Measurements from ENCODE around the gene PYY.

The PYY gene

GRCh38 chr17:43912635-43913304 lies 41.0 kb downstream of the PYY start:
- DNase-seq: no peak

- DNase-seq: no peak
Observed at GRCh38 chr17:43911904-43912303, 41.8 kb downstream of the PYY start.

- no peak for DNase-seq
Observed at GRCh38 chr17:43909537-43910231, 44.1 kb downstream of the PYY start.

- peak; percentile 65 for DNase-seq
Observed at GRCh38 chr17:43907998-43908721, 45.6 kb downstream of the PYY start.

GRCh38 chr17:43907425-43907981 lies 46.2 kb downstream of the PYY start, which contains the start of gene MPP2:
Gene MPP2 (minus strand): TSS chr17:43907536. CDS start chr17:43904460, 3,076 bp downstream.
- peak; percentile 64 for DNase-seq

GRCh38 chr17:43906951-43907424 lies 46.8 kb downstream of the PYY start:
- peak; percentile 33 for DNase-seq

- peak; percentile 43 for DNase-seq
Observed at GRCh38 chr17:43905985-43906852, 47.5 kb downstream of the PYY start.

- DNase-seq: no peak
Observed at GRCh38 chr17:43905400-43905984, 48.2 kb downstream of the PYY start.
